Hippocampal formation (tissue), 2 donors: Measurements from ENCODE around the gene SPDEF.
A peak's percentile ranks its signal among the peaks of the same experiment; 100 is the strongest.

ENCODE experiments used
- DNase-seq, 2 donors: peaks; one replicate each; lab custom pipeline; 2025; lab: John Stamatoyannopoulos, UW

SPDEF gene

GRCh38 chr6:34583861-34584604 is 27.9 kb upstream of the SPDEF start:
- no peak for DNase-seq

- no peak for DNase-seq
Observed at GRCh38 chr6:34583461-34583860, 27.3 kb upstream of the SPDEF start.

- no peak for DNase-seq
Observed at GRCh38 chr6:34581561-34581920, 25.4 kb upstream of the SPDEF start.

- peak in 1 of 2 donors; percentile 7 for DNase-seq
Observed at GRCh38 chr6:34580707-34581560, 24.8 kb upstream of the SPDEF start.

GRCh38 chr6:34578445-34579262 is 22.5 kb upstream of the SPDEF start:
- no peak for DNase-seq

- DNase-seq, result no peak
Observed at GRCh38 chr6:34576286-34576955, 20.3 kb upstream of the SPDEF start.

- no peak for DNase-seq
Observed at GRCh38 chr6:34575326-34575725, 19.2 kb upstream of the SPDEF start.

- no peak for DNase-seq
Observed at GRCh38 chr6:34574647-34575293, 18.6 kb upstream of the SPDEF start.

GRCh38 chr6:34573567-34574183 is 17.5 kb upstream of the SPDEF start:
- no peak for DNase-seq

GRCh38 chr6:34572585-34572984 is 16.5 kb upstream of the SPDEF start:
- DNase-seq, result no peak

- no peak for DNase-seq
Observed at GRCh38 chr6:34572021-34572420, 15.9 kb upstream of the SPDEF start.

- DNase-seq, result no peak
Observed at GRCh38 chr6:34571388-34571787, 15.3 kb upstream of the SPDEF start.

GRCh38 chr6:34570066-34570833 is 14.1 kb upstream of the SPDEF start:
- DNase-seq, result no peak

GRCh38 chr6:34569361-34569973 is 13.3 kb upstream of the SPDEF start:
- no peak for DNase-seq

- no peak for DNase-seq
Observed at GRCh38 chr6:34568341-34569201, 12.4 kb upstream of the SPDEF start.

GRCh38 chr6:34566830-34567546 is 10.9 kb upstream of the SPDEF start:
- DNase-seq, result no peak

- no peak for DNase-seq
Observed at GRCh38 chr6:34565722-34566137, 9.6 kb upstream of the SPDEF start.

GRCh38 chr6:34564181-34564580 is 8.1 kb upstream of the SPDEF start:
- DNase-seq, result no peak
